Measurements from ENCODE around the gene SND1.

DNA sequence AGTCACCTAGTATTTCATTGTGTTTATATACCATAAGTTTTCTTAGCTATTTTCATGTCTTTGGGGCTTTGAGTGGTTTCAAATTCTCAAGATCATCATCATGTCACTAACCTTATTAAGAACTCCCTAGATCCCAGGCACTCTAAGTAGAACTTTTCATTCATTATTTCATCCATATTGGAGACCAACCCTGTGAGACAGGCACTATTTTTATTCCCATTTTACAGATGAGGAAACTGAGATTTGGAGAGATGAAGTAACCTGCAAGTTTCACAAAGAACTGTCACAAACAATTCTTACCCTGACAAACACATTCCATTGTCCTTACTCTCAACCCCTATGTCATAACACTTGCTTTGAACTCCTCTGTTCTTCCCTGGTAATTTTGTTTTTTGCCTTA lies 13.8 kb upstream of the SND1 start:
- TF ChIP-seq, protein P1, sequence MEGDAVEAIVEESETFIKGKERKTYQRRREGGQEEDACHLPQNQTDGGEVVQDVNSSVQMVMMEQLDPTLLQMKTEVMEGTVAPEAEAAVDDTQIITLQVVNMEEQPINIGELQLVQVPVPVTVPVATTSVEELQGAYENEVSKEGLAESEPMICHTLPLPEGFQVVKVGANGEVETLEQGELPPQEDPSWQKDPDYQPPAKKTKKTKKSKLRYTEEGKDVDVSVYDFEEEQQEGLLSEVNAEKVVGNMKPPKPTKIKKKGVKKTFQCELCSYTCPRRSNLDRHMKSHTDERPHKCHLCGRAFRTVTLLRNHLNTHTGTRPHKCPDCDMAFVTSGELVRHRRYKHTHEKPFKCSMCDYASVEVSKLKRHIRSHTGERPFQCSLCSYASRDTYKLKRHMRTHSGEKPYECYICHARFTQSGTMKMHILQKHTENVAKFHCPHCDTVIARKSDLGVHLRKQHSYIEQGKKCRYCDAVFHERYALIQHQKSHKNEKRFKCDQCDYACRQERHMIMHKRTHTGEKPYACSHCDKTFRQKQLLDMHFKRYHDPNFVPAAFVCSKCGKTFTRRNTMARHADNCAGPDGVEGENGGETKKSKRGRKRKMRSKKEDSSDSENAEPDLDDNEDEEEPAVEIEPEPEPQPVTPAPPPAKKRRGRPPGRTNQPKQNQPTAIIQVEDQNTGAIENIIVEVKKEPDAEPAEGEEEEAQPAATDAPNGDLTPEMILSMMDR (IDR thresholded peaks at IDR 0.05; ENCODE audit: insufficient read depth, low read length) = no peak
- TF ChIP-seq POLR2AphosphoS5 (IDR thresholded peaks at IDR 0.05; ENCODE audit: low read depth) = no peak
- no peak for TF ChIP-seq GABPA (IDR thresholded peaks at IDR 0.05; ENCODE audit: low read depth)
- TF ChIP-seq, protein P2, sequence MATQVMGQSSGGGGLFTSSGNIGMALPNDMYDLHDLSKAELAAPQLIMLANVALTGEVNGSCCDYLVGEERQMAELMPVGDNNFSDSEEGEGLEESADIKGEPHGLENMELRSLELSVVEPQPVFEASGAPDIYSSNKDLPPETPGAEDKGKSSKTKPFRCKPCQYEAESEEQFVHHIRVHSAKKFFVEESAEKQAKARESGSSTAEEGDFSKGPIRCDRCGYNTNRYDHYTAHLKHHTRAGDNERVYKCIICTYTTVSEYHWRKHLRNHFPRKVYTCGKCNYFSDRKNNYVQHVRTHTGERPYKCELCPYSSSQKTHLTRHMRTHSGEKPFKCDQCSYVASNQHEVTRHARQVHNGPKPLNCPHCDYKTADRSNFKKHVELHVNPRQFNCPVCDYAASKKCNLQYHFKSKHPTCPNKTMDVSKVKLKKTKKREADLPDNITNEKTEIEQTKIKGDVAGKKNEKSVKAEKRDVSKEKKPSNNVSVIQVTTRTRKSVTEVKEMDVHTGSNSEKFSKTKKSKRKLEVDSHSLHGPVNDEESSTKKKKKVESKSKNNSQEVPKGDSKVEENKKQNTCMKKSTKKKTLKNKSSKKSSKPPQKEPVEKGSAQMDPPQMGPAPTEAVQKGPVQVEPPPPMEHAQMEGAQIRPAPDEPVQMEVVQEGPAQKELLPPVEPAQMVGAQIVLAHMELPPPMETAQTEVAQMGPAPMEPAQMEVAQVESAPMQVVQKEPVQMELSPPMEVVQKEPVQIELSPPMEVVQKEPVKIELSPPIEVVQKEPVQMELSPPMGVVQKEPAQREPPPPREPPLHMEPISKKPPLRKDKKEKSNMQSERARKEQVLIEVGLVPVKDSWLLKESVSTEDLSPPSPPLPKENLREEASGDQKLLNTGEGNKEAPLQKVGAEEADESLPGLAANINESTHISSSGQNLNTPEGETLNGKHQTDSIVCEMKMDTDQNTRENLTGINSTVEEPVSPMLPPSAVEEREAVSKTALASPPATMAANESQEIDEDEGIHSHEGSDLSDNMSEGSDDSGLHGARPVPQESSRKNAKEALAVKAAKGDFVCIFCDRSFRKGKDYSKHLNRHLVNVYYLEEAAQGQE (IDR thresholded peaks at IDR 0.05; ENCODE audit: insufficient replicate concordance, low read depth) = no peak

Measured in HL-60 (cell line).